ENCODE results near the gene KRTAP10-11. TPM values are rescaled to one million over a fixed set of nuclear protein-coding genes. Genes with fewer than 3 reads are reported as not detected.
"Not testable (repeated sequence)": the region's sequence is repeated elsewhere in the genome, so short reads cannot be mapped to it uniquely, and the experiment has no call there.

KRTAP10-11 gene
- total and polyA plus RNA-seq, 12 donors, result not detected

- Histone ChIP-seq H3K36me3 (no peaks in the 10 kb centered on the region), H3K27ac (no peak overlapping the region), H3K4me1 (peaks cover 0 to 7% (median 0%) of the 10 kb centered on the region in 9 donors), H3K27me3 (peaks cover 0 to 31% (median 0%) of the 10 kb centered on the region in 7 donors), H3K4me3 (no peak overlapping the region), H3K9me3 (peaks cover 0 to 44% (median 15%) of the 10 kb centered on the region in 11 donors)
- no peak for TF ChIP-seq CTCF (IDR thresholded peaks at IDR 0.05)
- ATAC-seq (peak in 1 of 8 donors; percentile 59), DNase-seq (no peak)
- intact Hi-C loops (cut with DNase I), result loop anchor here in 1 of 10 donors (10.0 kb wide), 1 partner anchor 159 kb away; no protein-coding TSS in a partner anchor
- 77 to 79% methylated on average over 7 of the region's 7 CpGs for WGBS, 2 donors
These were observed 20.5 kb upstream of the KRTAP10-11 start for GRCh38 chr21:44625756-44626155.

- 75 to 76% methylated on average over 10 of the region's 10 CpGs for WGBS, 2 donors
These were observed 20.0 kb upstream of the KRTAP10-11 start for GRCh38 chr21:44626262-44626661.

DNA sequence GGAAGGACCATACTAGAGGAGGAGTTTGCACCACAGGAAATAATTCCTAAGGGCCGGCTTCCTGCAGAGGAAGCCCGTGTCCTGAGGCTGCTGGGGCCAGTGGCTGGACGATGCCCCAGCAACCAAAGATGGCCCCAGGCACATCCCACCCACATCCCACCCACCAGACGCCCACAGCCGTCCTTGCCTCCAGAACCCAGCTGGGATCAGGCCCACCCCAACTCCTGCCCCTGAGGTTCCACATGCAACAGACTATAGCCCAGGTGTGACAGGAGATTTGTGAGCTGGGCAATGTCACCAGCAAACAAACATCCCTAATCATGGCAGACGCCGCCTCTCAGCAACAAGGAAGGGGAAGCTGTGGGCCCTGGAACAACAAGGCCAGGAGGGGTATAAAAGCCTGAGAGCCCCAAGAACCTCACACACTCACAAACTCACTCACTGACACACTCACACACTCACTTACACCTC is 19.5 kb upstream of the KRTAP10-11 start, which contains the start of gene KRTAP10-9:
TSS of gene KRTAP10-9 (plus strand) at position 421 of the 471 bp plus-strand sequence. CDS start 79 bp downstream, outside the sequence.
- ATAC-seq (peak in 1 of 8 donors; percentile 36), DNase-seq (no peak)
- H3K36me3 ChIP-seq, result no peaks in the 10 kb centered on the region
- no peak within 1 kb of the TSS for H3K27ac ChIP-seq
- peaks cover 0 to 31% (median 0%) of the 10 kb centered on the region in 7 donors for H3K27me3 ChIP-seq
- peaks cover 0 to 7% (median 0%) of the 10 kb centered on the region in 9 donors for H3K4me1 ChIP-seq
- intact Hi-C loops (cut with DNase I), result loop anchor here in 1 of 10 donors (10.0 kb wide), 1 partner anchor 158 kb away; no protein-coding TSS in a partner anchor
- 44 to 71% methylated on average over 7 of the region's 7 CpGs for WGBS, 2 donors
- H3K9me3 ChIP-seq, result peaks cover 0 to 49% (median 21%) of the 10 kb centered on the region in 11 donors
- no peak within 1 kb of the TSS for H3K4me3 ChIP-seq
- no peak for TF ChIP-seq CTCF (IDR thresholded peaks at IDR 0.05)

More at GRCh38 chr21:44626262-44626661, 20.0 kb upstream of the KRTAP10-11 start:
- Histone ChIP-seq H3K4me3 (no peak overlapping the region), H3K27ac (no peak overlapping the region), H3K9me3 (peaks cover 0 to 44% (median 16%) of the 10 kb centered on the region in 11 donors), H3K4me1 (peaks cover 0 to 7% (median 0%) of the 10 kb centered on the region in 9 donors), H3K27me3 (peaks cover 0 to 31% (median 0%) of the 10 kb centered on the region in 7 donors), H3K36me3 (no peaks in the 10 kb centered on the region)
- DNase-seq (no peak), ATAC-seq (peak in 2 of 8 donors; percentile 23 to 36)
- TF ChIP-seq CTCF (IDR thresholded peaks at IDR 0.05), result no peak
- intact Hi-C loops (cut with DNase I), result loop anchor here in 1 of 10 donors (10.0 kb wide), 1 partner anchor 159 kb away; no protein-coding TSS in a partner anchor

GRCh38 chr21:44627181-44627822 is 18.9 kb upstream of the KRTAP10-11 start:
- H3K4me3 ChIP-seq, H3K27ac ChIP-seq, ATAC-seq, DNase-seq, H3K36me3 ChIP-seq, H3K4me1 ChIP-seq: not testable (repeated sequence)
- H3K27me3 ChIP-seq, result peaks cover 0 to 31% (median 0%) of the 10 kb centered on the region in 7 donors
- peaks cover 0 to 55% (median 27%) of the 10 kb centered on the region in 11 donors for H3K9me3 ChIP-seq
- WGBS, 2 donors, result 75 to 84% methylated on average over 15 to 17 of the region's 20 CpGs
- intact Hi-C loops (cut with DNase I), result loop anchor here in 1 of 10 donors (10.0 kb wide), 1 partner anchor 157 kb away; no protein-coding TSS in a partner anchor

GRCh38 chr21:44627831-44628233 is 18.4 kb upstream of the KRTAP10-11 start:
- WGBS, 2 donors, result 41 to 48% methylated on average over 13 to 14 of the region's 15 CpGs
- H3K9me3 ChIP-seq, result peaks cover 0 to 55% (median 32%) of the 10 kb centered on the region in 11 donors
- peak in 2 of 8 donors; percentile 27 to 49 for ATAC-seq

More at GRCh38 chr21:44627831-44628233, 18.4 kb upstream of the KRTAP10-11 start:
- peaks cover 0 to 31% (median 0%) of the 10 kb centered on the region in 7 donors for H3K27me3 ChIP-seq
- intact Hi-C loops (cut with DNase I), result loop anchor here in 1 of 10 donors (10.0 kb wide), 1 partner anchor 157 kb away; no protein-coding TSS in a partner anchor
- not testable (repeated sequence) for H3K27ac ChIP-seq, H3K36me3 ChIP-seq, H3K4me3 ChIP-seq, DNase-seq, H3K4me1 ChIP-seq
